BLaER1 treated with 17β-estradiol and CSF1 and Interleukin-3, amounts not matched to agents 10 nM and 100 nM (cell line): ENCODE data around the gene DOCK9.
"Not testable (repeated sequence)": the region's sequence is repeated elsewhere in the genome, so short reads cannot be mapped to it uniquely, and the experiment has no call there.

ENCODE experiments used
- H3K27ac ChIP-seq, 11 experiments: shearing (Covaris generic); formaldehyde crosslinking; 2 replicates each; pipeline ENCODE4 v1.8.1; 2022
- H3K27me3 ChIP-seq, 11 experiments: shearing (Covaris generic); formaldehyde crosslinking; 2 replicates each; pipeline ENCODE4 v1.8.1; 2022
- H3K36me3 ChIP-seq, 11 experiments: shearing (Covaris generic); formaldehyde crosslinking; 2 replicates each; pipeline ENCODE4 v1.8.1; 2022
- H3K4me1 ChIP-seq, 10 experiments: shearing (Covaris generic); formaldehyde crosslinking; 2 replicates each; pipeline ENCODE4 v1.8.1; 2022
- H3K4me2 ChIP-seq, 11 experiments: shearing (Covaris generic); formaldehyde crosslinking; 2 replicates each; pipeline ENCODE4 v1.8.1; 2022
- H3K4me3 ChIP-seq, 10 experiments: shearing (Covaris generic); formaldehyde crosslinking; 2 replicates each; pipeline ENCODE4 v1.8.1; 2022
- H3K9ac ChIP-seq, 11 experiments: shearing (Covaris generic); formaldehyde crosslinking; 2 replicates each; pipeline ENCODE4 v1.8.1; 2022
- H3K9me3 ChIP-seq, 11 experiments: shearing (Covaris generic); formaldehyde crosslinking; replicated peaks in 1 of 11; 2 replicates each; pipeline ENCODE4 v1.8.1; 2022
- H4K20me1 ChIP-seq, 11 experiments: shearing (Covaris generic); formaldehyde crosslinking; 2 replicates each; pipeline ENCODE4 v1.8.1; 2022
- Cebpa-rat ChIP-seq, 11 experiments: shearing (Covaris generic); IDR thresholded peaks; 2 replicates each; pipeline ENCODE4 v1.8.1; 2022

The DOCK9 gene

DNA sequence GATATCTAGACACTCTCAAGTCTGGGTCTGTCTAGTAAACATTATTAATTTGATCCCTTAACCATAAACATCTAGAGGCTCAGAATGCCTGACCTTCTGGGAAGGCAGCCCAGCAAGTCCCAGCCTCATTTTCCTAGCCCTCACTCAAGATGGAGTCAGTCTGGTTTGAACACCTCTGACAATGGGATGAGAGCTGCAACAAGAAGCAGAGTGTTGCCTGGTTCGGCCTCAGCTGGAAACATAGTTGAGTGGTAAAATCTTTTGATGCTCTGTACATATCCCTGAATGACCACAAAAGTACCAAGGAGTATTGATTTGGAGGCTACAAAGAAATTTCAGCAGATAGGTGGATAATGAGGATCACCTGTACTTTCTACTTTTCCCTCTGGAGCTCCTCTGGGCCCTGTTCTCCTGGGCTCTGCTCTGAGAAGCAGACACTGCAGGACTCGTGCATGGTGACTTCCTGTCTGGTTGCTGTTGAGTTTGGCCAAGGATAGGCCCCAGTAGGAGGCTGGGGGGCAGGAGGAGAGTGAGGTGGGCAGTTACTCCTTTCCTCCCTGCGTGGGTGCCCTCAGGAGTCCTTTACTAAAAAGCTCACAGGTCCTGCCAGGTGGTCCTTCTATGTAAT lies 157.0 kb downstream of the DOCK9 start:
- Histone ChIP-seq H3K27ac (no peak overlapping the region), H3K4me2 (peak overlapping the region; percentile 3 to 65 (median 26); a peak in 16 of 22 replicates), H3K9ac (no peak overlapping the region), H3K36me3 (peaks cover 0 to 22% (median 8%) of the 10 kb centered on the region in 11 experiments; a peak in 8 of 22 replicates), H3K27me3 (no peaks in the 10 kb centered on the region), H3K4me1 (peaks cover 16 to 31% (median 24%) of the 10 kb centered on the region in 10 experiments), H3K4me3 (no peak overlapping the region), H3K9me3 (no peaks in the 10 kb centered on the region), H4K20me1 (no peaks in the 10 kb centered on the region)
- no peak for TF ChIP-seq Cebpa-rat (IDR thresholded peaks at IDR 0.05)

DNA sequence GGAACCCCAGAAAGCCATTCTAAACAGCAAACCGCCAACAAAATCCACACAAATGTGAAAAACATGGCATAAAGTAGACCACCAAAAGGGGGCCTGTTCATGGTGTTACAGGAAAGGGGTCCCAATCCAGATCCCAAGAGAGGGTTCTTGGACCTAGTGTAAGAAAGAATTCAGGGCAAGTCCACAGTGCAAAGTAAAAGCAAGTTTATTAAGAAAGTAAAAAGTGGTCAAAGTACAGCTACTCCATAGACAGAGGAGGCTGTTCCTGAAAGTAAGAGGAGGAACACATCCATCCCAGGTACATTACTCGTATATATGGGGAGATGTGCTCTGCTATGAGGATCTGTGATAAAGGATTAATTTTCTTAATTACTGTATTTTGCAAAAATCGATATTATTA lies 157.6 kb downstream of the DOCK9 start:
- no peak for TF ChIP-seq Cebpa-rat (IDR thresholded peaks at IDR 0.05)
- H3K36me3 ChIP-seq: peaks cover 0 to 22% (median 8%) of the 10 kb centered on the region in 11 experiments; a peak in 8 of 22 replicates

DNA sequence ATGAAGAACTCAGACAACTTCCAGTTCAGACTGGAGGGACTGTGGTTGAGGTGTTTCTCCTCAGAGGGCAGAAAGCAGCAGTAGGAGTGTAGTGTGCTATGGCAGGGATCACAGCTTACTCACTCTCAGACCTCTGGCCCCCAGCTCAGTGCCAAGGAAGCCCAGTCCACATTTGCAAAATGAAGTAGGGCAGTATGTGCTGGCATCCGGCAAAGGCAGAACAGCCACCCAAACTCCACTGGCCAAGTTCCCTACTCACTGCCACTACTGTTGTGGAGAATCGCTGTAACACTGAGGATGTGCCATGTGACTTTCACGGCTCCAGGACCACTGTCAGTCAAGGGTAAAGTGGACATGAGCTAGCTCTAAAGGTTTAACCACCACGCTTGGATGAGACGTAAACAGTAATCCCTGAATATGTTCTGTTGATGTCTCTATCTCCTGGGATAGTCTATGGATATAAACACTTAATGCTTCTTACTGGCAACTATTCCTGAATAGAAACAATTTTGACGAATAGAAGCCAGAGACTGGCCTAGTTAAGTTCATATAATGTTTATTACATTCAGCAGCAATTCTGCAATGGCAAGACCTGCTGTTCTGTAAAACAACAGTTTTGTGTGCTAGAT lies 158.4 kb downstream of the DOCK9 start:
- H3K4me3 ChIP-seq: no peak overlapping the region
- no peak overlapping the region for H3K9ac ChIP-seq
- H3K36me3 ChIP-seq: peaks cover 0 to 22% (median 8%) of the 10 kb centered on the region in 11 experiments; a peak in 8 of 22 replicates
- H3K27ac ChIP-seq: no peak overlapping the region
- H3K4me1 ChIP-seq: peaks cover 5 to 18% (median 12%) of the 10 kb centered on the region in 10 experiments; a peak in 18 of 20 replicates
- no peaks in the 10 kb centered on the region for H3K9me3 ChIP-seq
- no peak overlapping the region for H3K4me2 ChIP-seq
- TF ChIP-seq Cebpa-rat (IDR thresholded peaks at IDR 0.05): no peak
- no peaks in the 10 kb centered on the region for H4K20me1 ChIP-seq
- H3K27me3 ChIP-seq: no peaks in the 10 kb centered on the region

More for the DNA sequence above, 157.6 kb downstream of the DOCK9 start:
- Histone ChIP-seq H3K27ac (no peak overlapping the region), H3K4me3 (no peak overlapping the region), H3K27me3 (no peaks in the 10 kb centered on the region), H3K9me3 (no peaks in the 10 kb centered on the region), H3K4me2 (no peak overlapping the region), H3K4me1 (peaks cover 11 to 26% (median 18%) of the 10 kb centered on the region in 10 experiments), H4K20me1 (no peaks in the 10 kb centered on the region), H3K9ac (no peak overlapping the region)

DNA sequence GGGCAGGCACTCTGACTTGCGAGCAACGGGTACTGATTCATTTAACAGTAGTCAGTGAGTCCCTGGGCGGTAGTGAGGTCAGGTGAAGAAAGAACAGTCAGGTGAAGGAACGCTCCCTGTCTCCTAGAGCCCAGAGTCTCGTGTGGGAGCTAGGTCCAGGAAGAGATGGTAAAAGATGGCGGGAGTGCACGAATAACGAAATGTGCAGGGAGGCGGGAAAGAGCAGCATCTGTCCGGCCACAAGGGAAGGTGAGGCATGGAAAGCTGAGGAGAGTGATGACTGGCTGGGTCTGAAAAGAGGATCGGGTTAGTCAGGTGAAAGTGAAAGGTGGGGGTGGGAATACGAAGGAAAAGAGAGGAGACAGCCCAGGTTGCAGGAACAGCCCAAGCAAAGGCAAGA lies 161.5 kb downstream of the DOCK9 start:
- H4K20me1 ChIP-seq: no peaks in the 10 kb centered on the region
- H3K4me2 ChIP-seq: no peak overlapping the region
- no peak for TF ChIP-seq Cebpa-rat (IDR thresholded peaks at IDR 0.05)
- H3K9ac ChIP-seq: no peak overlapping the region
- no peak overlapping the region for H3K27ac ChIP-seq
- H3K36me3 ChIP-seq: peaks cover 0 to 8% (median 0%) of the 10 kb centered on the region in 11 experiments; a peak in 2 of 22 replicates
- no peak overlapping the region for H3K4me3 ChIP-seq
- no peaks in the 10 kb centered on the region for H3K27me3 ChIP-seq
- H3K9me3 ChIP-seq: no peaks in the 10 kb centered on the region
- H3K4me1 ChIP-seq: peaks cover 5 to 8% (median 6%) of the 10 kb centered on the region in 10 experiments; a peak in 18 of 20 replicates

- Histone ChIP-seq H3K9me3 (peaks cover 0 to 14% (median 0%) of the 10 kb centered on the region in 11 experiments; a peak in 3 of 22 replicates), H3K36me3 (peaks cover 0 to 9% (median 0%) of the 10 kb centered on the region in 11 experiments; a peak in 2 of 22 replicates), H3K4me2 (no peak overlapping the region), H3K27ac (no peak overlapping the region), H3K27me3 (no peaks in the 10 kb centered on the region), H3K9ac (no peak overlapping the region), H3K4me3 (no peak overlapping the region), H4K20me1 (no peaks in the 10 kb centered on the region), H3K4me1 (peaks cover 0 to 9% (median 0%) of the 10 kb centered on the region in 10 experiments; a peak in 5 of 20 replicates)
- TF ChIP-seq Cebpa-rat (IDR thresholded peaks at IDR 0.05): no peak
Measured at GRCh38 chr13:98813993-98814392, 163.9 kb downstream of the DOCK9 start.

GRCh38 chr13:98812186-98812790 lies 165.6 kb downstream of the DOCK9 start:
- not testable (repeated sequence) for H3K27ac ChIP-seq, H3K9ac ChIP-seq, H3K4me1 ChIP-seq, H3K4me2 ChIP-seq, H4K20me1 ChIP-seq, H3K27me3 ChIP-seq, H3K4me3 ChIP-seq, H3K36me3 ChIP-seq
- H3K9me3 ChIP-seq: peaks cover 0 to 14% (median 0%) of the 10 kb centered on the region in 11 experiments; a peak in 3 of 22 replicates

DNA sequence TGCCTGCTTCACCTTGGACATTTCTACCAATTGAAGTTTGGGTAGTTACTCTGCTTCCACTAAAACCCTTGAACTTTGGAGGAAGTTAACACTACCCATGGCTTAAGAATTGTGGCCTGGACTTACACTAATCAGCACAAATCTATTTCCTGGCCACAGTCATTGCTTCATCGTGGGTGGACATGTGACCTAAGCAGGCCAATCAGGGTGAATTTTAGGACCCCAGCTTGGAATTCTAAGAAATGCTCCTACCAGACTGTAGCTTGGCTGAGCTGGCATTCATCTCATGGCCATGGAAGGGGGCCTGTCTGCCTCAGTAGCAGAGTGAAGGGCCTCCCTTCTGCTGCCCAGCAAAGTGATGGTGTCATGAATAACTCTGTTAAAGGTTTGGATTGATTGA lies 167.1 kb downstream of the DOCK9 start:
- no peaks in the 10 kb centered on the region for H3K27me3 ChIP-seq
- no peak overlapping the region for H3K4me3 ChIP-seq
- H3K4me2 ChIP-seq: peak overlapping the region in 2 of 11 experiments; percentile 19 to 33; a peak in 3 of 22 replicates
- no peaks in the 10 kb centered on the region for H4K20me1 ChIP-seq
- H3K27ac ChIP-seq: no peak overlapping the region
- no peak for TF ChIP-seq Cebpa-rat (IDR thresholded peaks at IDR 0.05)
- peaks cover 0 to 9% (median 2%) of the 10 kb centered on the region in 10 experiments; a peak in 5 of 20 replicates for H3K4me1 ChIP-seq
- H3K9ac ChIP-seq: no peak overlapping the region
- peaks cover 0 to 14% (median 0%) of the 10 kb centered on the region in 11 experiments; a peak in 3 of 22 replicates for H3K9me3 ChIP-seq
- peaks cover 0 to 9% (median 0%) of the 10 kb centered on the region in 11 experiments; a peak in 1 of 22 replicates for H3K36me3 ChIP-seq

DNA sequence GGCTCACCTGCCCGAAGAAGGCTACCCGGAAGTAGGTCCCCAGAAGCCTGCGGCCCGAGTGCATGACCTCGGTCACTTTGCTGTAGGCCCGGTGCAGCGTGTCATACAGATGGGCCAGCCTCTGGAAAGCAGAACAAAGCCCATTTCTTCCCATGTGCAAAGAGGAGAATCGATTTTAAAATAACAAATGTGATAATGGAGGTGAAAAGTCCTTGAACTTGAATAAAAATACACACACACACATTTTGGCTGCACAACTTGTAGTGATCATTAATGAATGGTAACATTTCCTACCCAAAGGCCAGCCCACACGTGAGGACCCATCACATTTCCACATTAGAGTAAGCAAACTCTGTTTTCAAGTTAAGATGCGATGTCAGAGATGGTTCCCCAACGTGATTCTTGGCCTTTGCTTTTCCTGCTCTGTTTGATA lies 168.5 kb downstream of the DOCK9 start:
- H3K9ac ChIP-seq: no peak overlapping the region
- no peaks in the 10 kb centered on the region for H4K20me1 ChIP-seq
- no peaks in the 10 kb centered on the region for H3K27me3 ChIP-seq
- H3K4me2 ChIP-seq: no peak overlapping the region
- H3K9me3 ChIP-seq: peaks cover 0 to 14% (median 0%) of the 10 kb centered on the region in 11 experiments; a peak in 3 of 22 replicates
- no peak overlapping the region for H3K4me3 ChIP-seq
- H3K36me3 ChIP-seq: peaks cover 0 to 11% (median 0%) of the 10 kb centered on the region in 11 experiments; a peak in 4 of 22 replicates
- TF ChIP-seq Cebpa-rat (IDR thresholded peaks at IDR 0.05): no peak
- no peak overlapping the region for H3K27ac ChIP-seq
- peaks cover 0 to 9% (median 2%) of the 10 kb centered on the region in 10 experiments; a peak in 5 of 20 replicates for H3K4me1 ChIP-seq

- H3K4me2 ChIP-seq: no peak overlapping the region
- peaks cover 0 to 14% (median 0%) of the 10 kb centered on the region in 11 experiments; a peak in 3 of 22 replicates for H3K9me3 ChIP-seq
- no peak overlapping the region for H3K9ac ChIP-seq
- peaks cover 0 to 14% (median 0%) of the 10 kb centered on the region in 11 experiments; a peak in 5 of 22 replicates for H3K36me3 ChIP-seq
- no peaks in the 10 kb centered on the region for H4K20me1 ChIP-seq
- no peaks in the 10 kb centered on the region for H3K27me3 ChIP-seq
- no peak overlapping the region for H3K4me3 ChIP-seq
- H3K4me1 ChIP-seq: peaks cover 0 to 9% (median 2%) of the 10 kb centered on the region in 10 experiments; a peak in 5 of 20 replicates
- H3K27ac ChIP-seq: no peak overlapping the region
- TF ChIP-seq Cebpa-rat (IDR thresholded peaks at IDR 0.05): no peak
Measured at GRCh38 chr13:98807774-98808173, 170.1 kb downstream of the DOCK9 start.
